Right lobe of liver (tissue), 6 donors: ENCODE results near the gene CMTM5. TPM values are rescaled to one million over a fixed set of nuclear protein-coding genes. Genes with fewer than 3 reads are reported as not detected.
"Not testable (repeated sequence)": the region's sequence is repeated elsewhere in the genome, so short reads cannot be mapped to it uniquely, and the experiment has no call there.

ENCODE experiments used
- ATAC-seq, 4 donors: fragments of 200-7000 bp; cut with Tn5 transposase; one replicate each; pipeline ENCODE4 v1.9.1; 2020; ENCODE audit warnings: mild to moderate bottlenecking in 4 of 4, moderate library complexity in 4 of 4
- DNase-seq, 3 donors: peaks; one replicate each; pipeline ENCODE4 v3.0.0-alpha.2; 2020
- H3K27ac ChIP-seq, 3 donors: fragments of 200-600 bp; one replicate each; pipeline ENCODE4 v1.8.0; 2022
- H3K27me3 ChIP-seq, 2 donors: fragments of 200-600 bp; one replicate each; pipeline ENCODE4 v1.8.0; 2022
- H3K36me3 ChIP-seq, 4 donors: fragments of 200-600 bp; sonication (generic) in 1 of 4; one replicate each; pipeline versions ENCODE4 v1.5.1 to v1.8.0; 2017 to 2022; ENCODE audit warnings: control low read depth in 1 of 4
- H3K4me1 ChIP-seq, 4 donors: fragments of 200-600 bp; sonication (generic) in 1 of 4; one replicate each; pipeline versions ENCODE4 v1.5.1 to v1.8.0; 2017 to 2022; ENCODE audit warnings: control low read depth in 1 of 4
- H3K4me3 ChIP-seq, 3 donors: fragments of 200-600 bp; one replicate each; pipeline ENCODE4 v1.8.0; 2022
- H3K9me3 ChIP-seq, 4 donors: fragments of 200-600 bp; sonication (generic) in 1 of 4; one replicate each; pipeline versions ENCODE4 v1.5.1 to v1.8.0; 2017 to 2022; ENCODE audit warnings: control low read depth in 1 of 4
- POLR2A ChIP-seq: fragments of 450-650 bp; IDR thresholded peaks from one replicate; pipeline ENCODE4 v1.6.1; 2017; ENCODE audit warnings: antibody characterized with exemption, mild to moderate bottlenecking
- WGBS: methylation state at CpG from one replicate; pipeline ENCODE4 v1.1.6; 2018; ENCODE audit warnings: low coverage, low lambda C conversion rate; ENCODE audit not compliant: insufficient coverage; ENCODE audit errors: missing lambda C conversion rate; 5-methylcytosine and 5-hydroxymethylcytosine counted together
- intact Hi-C, 2 donors: fragments of 100-400 bp; cut with DNase I; formaldehyde crosslinking; loops; one replicate each; pipeline versions ENCODE4 v1.11.2 to v1.14.1; 2022
- total RNA-seq, 6 experiments: library from RNA; depleted of rRNA in 2 of 6; stranded (reverse); fragments of >200 nt in 2 of 6; fragmentation: NEBNext Ultra II Directional in 3 of 6; extraction: Animal tissue kit (Norgen Biotek cat#: 25700) in 3 of 6; gene quantifications; one replicate each; pipeline versions ENCODE4 v1.1.0 to v1.2.4, GENCODE V29; 2016 to 2023
- TF ChIP-seq, protein P1 (sequence below), 4 donors: fragments of 200-600 bp in 3 of 4; fragments of 450-650 bp in 1 of 4; IDR thresholded peaks; one replicate each; pipeline versions ENCODE4 v1.5.1 to v1.8.0; 2016 to 2022; ENCODE audit warnings: antibody characterized with exemption in 4 of 4, mild to moderate bottlenecking in 2 of 4
- donor health status: DM: no; HTN: yes; CAD: no.
- donor health status: DM: no; HTN: no; CAD: no.
- donor health status: DM: no; HTN: no; CAD: no.
- donor health status: DM: no; HTN: yes; CAD: no.
- donor health status: DM: no; HTN: yes; CAD: no.

CMTM5 gene
- total RNA-seq, 6 experiments from 2014 or later, result 0.32 to 0.49 TPM; not detected in 4

DNA sequence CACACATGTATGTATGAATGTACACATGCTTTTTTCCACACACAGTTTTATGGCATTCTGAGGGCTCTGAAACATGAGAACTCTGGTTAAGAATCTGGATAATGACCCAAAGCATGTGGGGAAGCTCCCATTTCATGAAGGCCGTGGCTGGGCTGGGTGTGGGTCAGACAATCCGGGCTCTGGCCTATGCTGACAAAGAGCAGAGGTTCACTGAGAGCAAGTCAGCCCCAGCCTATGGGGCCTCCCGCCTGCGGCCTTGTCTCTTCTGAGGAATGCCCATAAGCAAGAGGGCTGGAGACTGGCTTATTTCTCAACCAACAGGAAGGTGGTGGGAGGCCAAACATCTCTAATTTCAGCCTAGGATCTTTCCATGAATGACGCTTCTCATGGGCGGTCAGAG is 22.7 kb downstream of the CMTM5 start:
- DNase-seq (no peak), ATAC-seq (no peak)
- H3K27ac ChIP-seq, result no peak overlapping the region
- H3K27me3 ChIP-seq, result no peaks in the 10 kb centered on the region
- no peak overlapping the region for H3K4me3 ChIP-seq
- H3K9me3 ChIP-seq, result no peaks in the 10 kb centered on the region
- H3K36me3 ChIP-seq, result no peaks in the 10 kb centered on the region
- H3K4me1 ChIP-seq, result no peaks in the 10 kb centered on the region
- intact Hi-C loops, result no loop called here
- WGBS, result 100% methylated on average over 1 of the region's 6 CpGs
- TF ChIP-seq POLR2A, result no peak
- TF ChIP-seq, protein P1, sequence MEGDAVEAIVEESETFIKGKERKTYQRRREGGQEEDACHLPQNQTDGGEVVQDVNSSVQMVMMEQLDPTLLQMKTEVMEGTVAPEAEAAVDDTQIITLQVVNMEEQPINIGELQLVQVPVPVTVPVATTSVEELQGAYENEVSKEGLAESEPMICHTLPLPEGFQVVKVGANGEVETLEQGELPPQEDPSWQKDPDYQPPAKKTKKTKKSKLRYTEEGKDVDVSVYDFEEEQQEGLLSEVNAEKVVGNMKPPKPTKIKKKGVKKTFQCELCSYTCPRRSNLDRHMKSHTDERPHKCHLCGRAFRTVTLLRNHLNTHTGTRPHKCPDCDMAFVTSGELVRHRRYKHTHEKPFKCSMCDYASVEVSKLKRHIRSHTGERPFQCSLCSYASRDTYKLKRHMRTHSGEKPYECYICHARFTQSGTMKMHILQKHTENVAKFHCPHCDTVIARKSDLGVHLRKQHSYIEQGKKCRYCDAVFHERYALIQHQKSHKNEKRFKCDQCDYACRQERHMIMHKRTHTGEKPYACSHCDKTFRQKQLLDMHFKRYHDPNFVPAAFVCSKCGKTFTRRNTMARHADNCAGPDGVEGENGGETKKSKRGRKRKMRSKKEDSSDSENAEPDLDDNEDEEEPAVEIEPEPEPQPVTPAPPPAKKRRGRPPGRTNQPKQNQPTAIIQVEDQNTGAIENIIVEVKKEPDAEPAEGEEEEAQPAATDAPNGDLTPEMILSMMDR (IDR thresholded peaks at IDR 0.05), result no peak

DNA sequence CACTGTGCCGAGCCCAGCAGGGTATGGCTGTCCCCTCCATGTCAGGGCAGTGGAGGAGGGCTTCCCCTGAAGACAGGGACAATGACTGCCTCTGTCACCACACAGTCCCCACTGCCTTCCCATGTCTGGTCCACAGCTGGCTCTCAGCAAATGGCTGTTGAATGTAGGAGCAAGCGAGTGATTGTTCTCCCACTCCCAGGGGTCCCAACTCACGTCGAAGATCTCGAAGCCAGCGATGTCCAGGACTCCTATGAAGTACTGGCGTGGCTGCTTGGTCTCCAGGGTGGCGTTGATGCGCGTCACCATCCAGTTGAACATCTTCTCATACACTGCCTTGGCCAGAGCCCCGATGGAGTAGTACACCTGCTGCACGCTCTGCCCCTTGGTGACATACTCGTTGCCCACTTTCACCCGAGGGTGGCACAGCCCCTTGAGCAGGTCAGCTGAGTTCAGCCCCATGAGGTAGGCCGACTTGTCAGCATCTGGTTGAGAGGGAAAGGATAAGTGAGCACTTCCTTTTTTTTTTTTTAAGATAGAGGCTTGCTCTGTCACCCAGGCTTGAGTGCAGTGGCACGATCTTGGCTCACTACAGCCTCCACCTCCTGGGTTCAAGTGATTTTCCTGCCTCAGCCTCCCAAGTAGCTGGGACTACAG is 23.8 kb downstream of the CMTM5 start:
- H3K4me3 ChIP-seq, H3K4me1 ChIP-seq, H3K27me3 ChIP-seq, DNase-seq, H3K9me3 ChIP-seq, H3K36me3 ChIP-seq, H3K27ac ChIP-seq, ATAC-seq, intact Hi-C loops: not testable (repeated sequence)
- WGBS, result no CpG with 5 or more reads among the region's 16 CpGs

DNA sequence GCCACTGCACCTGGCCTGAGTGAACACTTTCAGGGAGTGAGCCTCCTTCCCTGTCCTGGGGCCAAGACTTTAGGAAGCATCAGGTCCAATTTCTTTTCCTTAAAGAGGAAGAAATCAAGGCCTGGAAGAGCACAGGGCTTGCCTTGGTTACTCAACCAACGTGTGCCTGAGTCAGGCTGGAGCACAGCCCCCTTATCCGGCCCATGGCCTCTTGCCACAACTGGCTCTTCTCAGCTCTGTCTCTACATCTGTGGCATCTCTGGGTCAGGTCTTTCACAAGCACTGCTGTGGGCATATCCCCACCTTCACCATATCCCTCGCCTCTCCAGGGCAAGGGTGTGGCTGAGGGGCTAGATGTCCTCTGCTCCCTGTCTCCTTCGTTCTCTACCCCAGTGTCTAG is 24.4 kb downstream of the CMTM5 start:
- ATAC-seq, result no peak
- intact Hi-C loops, result no loop called here
- TF ChIP-seq POLR2A, result no peak
- TF ChIP-seq, protein P1 (IDR thresholded peaks at IDR 0.05), result no peak

DNA sequence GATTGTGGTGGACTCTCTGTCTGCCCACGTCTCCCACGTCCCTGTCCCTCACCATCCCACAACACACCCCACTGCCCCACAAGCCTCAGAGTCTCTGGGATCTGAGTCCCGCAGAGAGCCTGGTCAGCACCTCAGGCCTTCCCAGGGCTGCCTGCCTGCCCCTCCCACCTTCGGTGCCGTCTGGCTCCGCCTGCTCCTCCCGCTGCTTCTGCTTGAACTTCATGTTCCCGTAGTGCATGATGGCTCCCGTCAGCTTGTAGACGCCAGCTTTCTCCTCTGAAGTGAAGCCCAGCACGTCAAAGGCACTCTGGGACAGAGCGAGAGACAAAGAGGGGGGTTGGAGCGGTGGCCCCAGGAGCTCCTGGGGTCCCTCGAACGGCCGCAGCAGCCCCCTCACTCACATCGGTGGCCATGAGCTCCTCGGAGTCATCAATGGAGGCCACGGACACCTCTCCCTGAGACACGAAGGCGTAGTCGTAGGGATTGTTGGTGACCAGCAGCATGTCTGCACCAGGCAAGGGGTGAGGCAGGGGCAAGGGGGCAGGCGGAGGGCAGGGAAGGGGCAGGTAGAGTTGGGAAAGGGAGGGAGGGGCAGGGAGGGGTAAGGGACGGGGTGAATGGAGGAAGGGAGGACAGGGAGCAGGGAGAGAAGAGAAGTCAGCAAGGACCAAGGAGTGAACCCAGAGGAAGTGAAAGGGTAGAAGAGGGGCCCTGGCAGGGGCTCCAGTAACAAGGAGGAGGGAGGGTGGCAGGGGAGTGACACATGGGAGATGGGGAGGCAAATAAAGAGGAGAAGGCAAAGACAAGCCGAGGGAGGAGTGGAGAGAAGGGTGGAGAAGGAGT is 25.7 kb downstream of the CMTM5 start:
- H3K36me3 ChIP-seq, result no peaks in the 10 kb centered on the region
- intact Hi-C loops, result no loop called here
- DNase-seq (no peak), ATAC-seq (no peak)
- no peaks in the 10 kb centered on the region for H3K9me3 ChIP-seq
- no peaks in the 10 kb centered on the region for H3K27me3 ChIP-seq
- no peak overlapping the region for H3K27ac ChIP-seq
- WGBS, result 40% methylated on average over 12 of the region's 25 CpGs
- no peak overlapping the region for H3K4me3 ChIP-seq
- no peaks in the 10 kb centered on the region for H3K4me1 ChIP-seq
- TF ChIP-seq, protein P1 (IDR thresholded peaks at IDR 0.05), result no peak
- no peak for TF ChIP-seq POLR2A

More for the DNA sequence above, 24.4 kb downstream of the CMTM5 start:
- Histone ChIP-seq H3K4me3 (no peak overlapping the region), H3K27ac (no peak overlapping the region), H3K36me3 (no peaks in the 10 kb centered on the region), H3K27me3 (no peaks in the 10 kb centered on the region), H3K9me3 (no peaks in the 10 kb centered on the region), H3K4me1 (no peaks in the 10 kb centered on the region)
- WGBS, result 86% methylated on average over 1 of the region's 4 CpGs
- no peak for DNase-seq

DNA sequence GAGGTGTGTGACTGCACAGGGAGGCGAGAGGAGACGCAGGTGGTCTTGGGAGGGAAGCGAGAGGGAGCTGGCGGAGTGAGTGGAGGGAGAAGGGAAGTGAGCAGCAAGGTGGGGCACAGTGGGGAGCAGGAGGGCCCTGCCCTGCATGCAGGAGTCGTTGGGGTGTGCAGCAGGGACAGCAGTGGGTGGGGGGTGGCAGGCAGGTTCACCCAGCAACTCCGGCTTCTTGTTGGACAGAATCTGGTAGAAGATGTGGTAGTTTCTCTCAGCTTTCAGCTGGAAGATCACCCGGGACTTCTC is 26.2 kb downstream of the CMTM5 start:
- intact Hi-C loops, result no loop called here
- 46% methylated on average over 4 of the region's 7 CpGs for WGBS

More for the DNA sequence above, 26.2 kb downstream of the CMTM5 start:
- DNase-seq (no peak), ATAC-seq (no peak)
- no peak overlapping the region for H3K27ac ChIP-seq
- H3K4me1 ChIP-seq, result no peaks in the 10 kb centered on the region
- H3K9me3 ChIP-seq, result no peaks in the 10 kb centered on the region
- no peak for TF ChIP-seq POLR2A
- TF ChIP-seq, protein P1 (IDR thresholded peaks at IDR 0.05), result no peak
- no peaks in the 10 kb centered on the region for H3K36me3 ChIP-seq
- H3K4me3 ChIP-seq, result no peak overlapping the region
- no peaks in the 10 kb centered on the region for H3K27me3 ChIP-seq
